AG09319 (cell line): ENCODE results near the gene LRRC4C.

Source experiments
- DNase-seq: peaks from one replicate; pipeline ENCODE4 v3.0.0-alpha.2; 2010; ENCODE audit warnings: low read depth; ENCODE audit errors: extremely low read depth
- CTCF ChIP-seq: IDR thresholded peaks from 2 replicates; pipeline ENCODE4 v1.5.1; 2011; ENCODE audit warnings: low read depth, mild to moderate bottlenecking, inconsistent platforms, low read length, moderate library complexity

Gene LRRC4C

GRCh38 chr11:40842750-40843339, 616.6 kb downstream of the LRRC4C start:
- DNase-seq: no peak
- no peak for TF ChIP-seq CTCF

- DNase-seq: no peak
- TF ChIP-seq CTCF: no peak
Observed at GRCh38 chr11:40841231-40841630, 618.2 kb downstream of the LRRC4C start.

GRCh38 chr11:40838181-40838683, 621.2 kb downstream of the LRRC4C start:
- no peak for TF ChIP-seq CTCF
- no peak for DNase-seq

- no peak for TF ChIP-seq CTCF
- no peak for DNase-seq
Observed at GRCh38 chr11:40827116-40827515, 632.3 kb downstream of the LRRC4C start.

- TF ChIP-seq CTCF: no peak
- no peak for DNase-seq
Observed at GRCh38 chr11:40826601-40827000, 632.9 kb downstream of the LRRC4C start.

- no peak for DNase-seq
- TF ChIP-seq CTCF: no peak
Observed at GRCh38 chr11:40825201-40825834, 634.1 kb downstream of the LRRC4C start.

- DNase-seq: no peak
- TF ChIP-seq CTCF: no peak
Observed at GRCh38 chr11:40819230-40819629, 640.2 kb downstream of the LRRC4C start.
